GM12878 (cell line): ENCODE results near the gene TC2N. TPM values are rescaled to one million over a fixed set of nuclear protein-coding genes. Genes with fewer than 3 reads are reported as not detected.

ENCODE experiments used
- ATAC-seq: fragments of 200-7000 bp; cut with Tn5 transposase; 3 replicates; pipeline ENCODE4 v1.9.1; 2020; ENCODE audit warnings: mild to moderate bottlenecking, moderate library complexity
- BruUV-seq: library from RNA; stranded (reverse); fragments of 400-500 nt; replicated peaks from 2 replicates; lab custom pipeline; 2021; lab: Mats Ljungman, UMichigan
- CTCF ChIA-PET: fragments of 300-600 bp; sonication (Branson Sonifier 250); formaldehyde crosslinking; extraction: SDS; loops from one replicate; lab custom pipeline; 2021; ENCODE audit warnings: inconsistent platforms; lab: Yijun Ruan, JAX
- POLR2A ChIA-PET: fragments of 350-600 bp; formaldehyde crosslinking; extraction: SDS; loops from one replicate; lab custom pipeline; 2021; ENCODE audit warnings: inconsistent platforms; lab: Charles Lee
- RAD21 ChIA-PET: fragments of 300-600 bp; sonication (Branson Sonifier 250); formaldehyde crosslinking; loops from one replicate; lab custom pipeline; 2023; ENCODE audit warnings: antibody characterized with exemption; ENCODE audit not compliant: unreplicated experiment; lab: Charles Lee
- SMC1A ChIA-PET: fragments of 300-600 bp; sonication (Branson Sonifier 250); formaldehyde crosslinking; loops from one replicate; lab custom pipeline; 2023; ENCODE audit not compliant: unreplicated experiment, uncharacterized antibody; lab: Charles Lee
- DNase-seq: peaks from one replicate; pipeline ENCODE4 v3.0.0-alpha.2; 2011; ENCODE audit warnings: low read depth, low spot score
- FAIRE-seq: peaks from 3 replicates; lab custom pipeline; 2011; peaks lifted over from hg19 to GRCh38; lab: Jason Lieb, UNC
- H2AFZ ChIP-seq: 2 replicates; pipeline ENCODE4 v1.6.0; 2011; ENCODE audit warnings: low read depth, low read length, control low read depth; ENCODE audit not compliant: control insufficient read depth
- H3K27ac ChIP-seq: 2 replicates; pipeline ENCODE4 v1.5.1; 2011; ENCODE audit warnings: control low read depth; ENCODE audit not compliant: control insufficient read depth, insufficient read depth
- H3K27me3 ChIP-seq, 2 experiments: replicated peaks in 1 of 2; 2 replicates each; pipeline versions ENCODE4 v1.6.0 to v1.6.1; 2011; ENCODE audit warnings: low read length in 1 of 2; ENCODE audit not compliant: control insufficient read depth in 2 of 2, insufficient read depth in 2 of 2
- H3K36me3 ChIP-seq, 2 experiments: 2 replicates each; pipeline ENCODE4 v1.5.1; 2011; ENCODE audit warnings: low read length in 1 of 2; ENCODE audit not compliant: control insufficient read depth in 2 of 2, insufficient read depth in 2 of 2
- H3K4me1 ChIP-seq: 2 replicates; pipeline ENCODE4 v1.6.1; 2011; ENCODE audit warnings: mild to moderate bottlenecking, low read length, moderate library complexity, mixed read lengths; ENCODE audit not compliant: control insufficient read depth, insufficient read depth
- H3K4me2 ChIP-seq: 2 replicates; pipeline ENCODE4 v1.6.0; 2011; ENCODE audit warnings: control low read depth; ENCODE audit not compliant: control insufficient read depth, insufficient read depth
- H3K4me3 ChIP-seq: fragments of 200-600 bp; sonication (generic); 2 replicates; pipeline ENCODE4 v1.5.1; 2016
- H3K79me2 ChIP-seq: 2 replicates; pipeline ENCODE4 v1.6.0; 2011; ENCODE audit warnings: low read length; ENCODE audit not compliant: control insufficient read depth, insufficient read depth
- H3K9ac ChIP-seq: 2 replicates; pipeline ENCODE4 v1.8.0; 2011; ENCODE audit warnings: low read length, control low read depth, mixed read lengths; ENCODE audit not compliant: control insufficient read depth, insufficient read depth
- H3K9me3 ChIP-seq: replicated peaks from 3 replicates; pipeline ENCODE4 v1.5.1; 2011; ENCODE audit warnings: mild to moderate bottlenecking, low read length; ENCODE audit not compliant: control insufficient read depth, insufficient read depth
- H4K20me1 ChIP-seq: 2 replicates; pipeline ENCODE4 v1.6.0; 2011; ENCODE audit not compliant: control insufficient read depth, insufficient read depth
- ASH2L ChIP-seq: fragments of 300-600, 200-600 bp; sonication (generic); IDR thresholded peaks from 2 replicates; pipeline ENCODE4 v1.6.1; 2017; ENCODE audit warnings: low read depth, mild to moderate bottlenecking, borderline replicate concordance
- BHLHE40 ChIP-seq, 2 experiments: fragments of 450-650 bp in 1 of 2; IDR thresholded peaks; 2 replicates each; pipeline ENCODE4 v1.6.1; 2011 to 2017; ENCODE audit warnings: low read depth in 2 of 2, borderline replicate concordance in 1 of 2, improper control_type of control experiment in 1 of 2, low read length in 1 of 2, mild to moderate bottlenecking in 1 of 2
- CBX3 ChIP-seq: fragments of 200-600 bp; sonication (generic); IDR thresholded peaks from 2 replicates; pipeline ENCODE4 v1.6.1; 2016; ENCODE audit warnings: low read depth, borderline replicate concordance
- CREB1 ChIP-seq: IDR thresholded peaks from 2 replicates; pipeline ENCODE4 v1.6.1; 2012; ENCODE audit warnings: low read depth, mild to moderate bottlenecking, inconsistent platforms
- DPF2 ChIP-seq: fragments of 450-650 bp; IDR thresholded peaks from 2 replicates; pipeline ENCODE4 v1.6.1; 2017; ENCODE audit warnings: mild to moderate bottlenecking
- EED ChIP-seq: sonication (generic); IDR thresholded peaks from 2 replicates; pipeline ENCODE4 v1.6.1; 2016; ENCODE audit warnings: antibody characterized with exemption, low read depth
- FOXK2 ChIP-seq: fragments of 450-650 bp; IDR thresholded peaks from 2 replicates; pipeline ENCODE4 v1.6.1; 2017; ENCODE audit warnings: mild to moderate bottlenecking, moderate library complexity
- GATAD2B ChIP-seq: fragments of 450-650 bp; conservative IDR thresholded peaks from 2 replicates; pipeline ENCODE4 v1.6.1; 2017; ENCODE audit warnings: low read depth, mild to moderate bottlenecking, moderate library complexity
- HDAC6 ChIP-seq: fragments of 200-600 bp; sonication (generic); IDR thresholded peaks from one replicate; pipeline ENCODE4 v1.8.0; 2017; ENCODE audit warnings: antibody characterized with exemption; ENCODE audit not compliant: unreplicated experiment
- IKZF2 ChIP-seq, 2 experiments: fragments of 450-650 bp; IDR thresholded peaks; 2 replicates each; pipeline ENCODE4 v1.6.1; 2017; ENCODE audit warnings: mild to moderate bottlenecking in 2 of 2, moderate library complexity in 2 of 2
- IRF5 ChIP-seq: fragments of 450-650 bp; IDR thresholded peaks from 2 replicates; pipeline ENCODE4 v1.6.1; 2017; ENCODE audit warnings: borderline replicate concordance
- SIN3A ChIP-seq: IDR thresholded peaks from 2 replicates; pipeline ENCODE4 v1.6.1; 2012; ENCODE audit warnings: low read depth, low read length, improper control_type of control experiment
- SMAD5 ChIP-seq: IDR thresholded peaks from 2 replicates; pipeline ENCODE4 v1.6.1; 2016; ENCODE audit warnings: antibody characterized with exemption, low read depth
- USF1 ChIP-seq: IDR thresholded peaks from 2 replicates; pipeline ENCODE4 v1.6.1; 2011; ENCODE audit warnings: borderline replicate concordance, low read depth, mild to moderate bottlenecking, moderate library complexity, mixed read lengths, low read length; ENCODE audit not compliant: insufficient read depth; ENCODE audit errors: extremely low read length
- ZNF622 ChIP-seq: fragments of 450-650 bp; IDR thresholded peaks from 2 replicates; pipeline ENCODE4 v1.6.1; 2017; ENCODE audit warnings: mild to moderate bottlenecking, inconsistent platforms
- ZNF687 ChIP-seq: fragments of 450-650 bp; IDR thresholded peaks from 2 replicates; pipeline ENCODE4 v1.6.1; 2017; ENCODE audit warnings: mild to moderate bottlenecking, moderate library complexity
- WGBS: methylation state at CpG from one replicate; pipeline ENCODE4 v1.1.6; 2016; ENCODE audit warnings: low lambda C conversion rate; ENCODE audit not compliant: insufficient replicate concordance, insufficient coverage; ENCODE audit errors: missing lambda C conversion rate; 5-methylcytosine and 5-hydroxymethylcytosine counted together
- in situ Hi-C: fragments of 300-500 bp; cut with MboI; formaldehyde crosslinking; loops from 9 replicates; pipeline ENCODE4 v1.14.3; 2018; ENCODE audit warnings: mixed read lengths
- intact Hi-C: fragments of 100-400 bp; cut with micrococcal nuclease; formaldehyde crosslinking; loops from one replicate; pipeline ENCODE4 v1.14.2; 2022; ENCODE audit not compliant: unreplicated experiment
- polyA plus RNA-seq, 11 experiments: library from polyadenylated mRNA; depleted of rRNA in 4 of 11; unstranded in 6 of 11; stranded (reverse) in 5 of 11; fragments of >200 nt; fragmentation: Nextera tagmentation in 4 of 11; fragmentation: Illumina TruSeq in 1 of 11; extraction: Ambion mirVana in 4 of 11; extraction: Trizol in 1 of 11; gene quantifications; 1 replicate in 1 of 11; 2 replicates in 10 of 11; pipeline versions ENCODE4 v1.2.1 to v1.2.3, GENCODE V29; 2011 to 2016; ENCODE audit warnings: inconsistent platforms in 2 of 11, missing spikeins in 2 of 11, low read depth in 1 of 11
- total RNA-seq, 4 experiments: library from RNA; depleted of rRNA in 3 of 4; stranded (reverse); fragments of >200 nt in 3 of 4; fragmentation: Illumina TruSeq in 1 of 4; extraction: Trizol in 1 of 4; gene quantifications; 2 replicates each; pipeline versions ENCODE4 v1.2.1 to v1.2.3, GENCODE V29; 2013 to 2021

Gene TC2N
- total and polyA plus RNA-seq, 10 of the 15 experiments (the other 5 are each of a cell fraction or from before 2014, with no cell fraction given): 0.15 to 1.6 (median 0.35) TPM

- TF ChIP-seq USF1: no peak
- no peak for TF ChIP-seq ZNF622
- no peak for TF ChIP-seq CBX3
- TF ChIP-seq ASH2L: no peak
- no peak for TF ChIP-seq EED
Observed at GRCh38 chr14:91872517-91873470, 5.5 kb upstream of the TC2N start (continued).

GRCh38 chr14:91872011-91872501 lies 4.7 kb upstream of the TC2N start:
- CTCF ChIA-PET: interaction anchor here (1.0 kb wide), 1 partner anchor 9 kb away, joined by 3 read pairs; no protein-coding TSS in a partner anchor
- Histone ChIP-seq H3K4me1 (peaks cover 34% of the 10 kb centered on the region), H3K9ac (no peak overlapping the region), H3K27me3 (no peaks in the 10 kb centered on the region), H3K4me2 (peak overlapping the region; percentile 41), H3K4me3 (no peak overlapping the region), H3K27ac (no peak overlapping the region), H3K36me3 (no peaks in the 10 kb centered on the region), H3K79me2 (no peaks in the 10 kb centered on the region), H3K9me3 (no peaks in the 10 kb centered on the region; the same call in 2 of the 3 replicates), H4K20me1 (no peaks in the 10 kb centered on the region), H2AFZ (0 out of 2 replicates have a peak overlapping the region, but pooled peaks have one; percentile 9)
- ATAC-seq: peak; percentile 73
- BruUV-seq: no TSS peak
- DNase-seq: peak; percentile 64
- intact Hi-C loops (no loop called here), in situ Hi-C loops (no loop called here)
- SMC1A ChIA-PET: interaction anchor here (0.6 to 1.4 kb wide), 3 partner anchors 36 to 1756 kb away, joined by 3 to 5 read pairs (median 3); no protein-coding TSS in a partner anchor
- POLR2A ChIA-PET: no interaction called here
- no peak for FAIRE-seq
- RAD21 ChIA-PET: no interaction called here
- WGBS: 1% methylated on average over 3 of the region's 3 CpGs
- no peak for TF ChIP-seq BHLHE40 (IDR thresholded peaks at IDR 0.05; ENCODE audit: borderline replicate concordance in 1 of 2, low read depth in 2 of 2, low read length in 1 of 2)
- TF ChIP-seq CREB1: no peak
- TF ChIP-seq HDAC6: no peak
- no peak for TF ChIP-seq IRF5
- no peak for TF ChIP-seq ZNF687
- no peak for TF ChIP-seq GATAD2B
- peak; percentile 33; the same call in 1 of the 2 replicates for TF ChIP-seq DPF2
- no peak for TF ChIP-seq SMAD5
- TF ChIP-seq IKZF2 (IDR thresholded peaks at IDR 0.05): peak; percentile 29 to 30; a peak in 1 of 4 replicates
- no peak for TF ChIP-seq SIN3A
- TF ChIP-seq FOXK2: no peak
